Esophagus muscularis mucosa (tissue), 4 donors: ENCODE data around the gene PROX2.

Experiments
- EP300 ChIP-seq: sonication (generic); formaldehyde crosslinking; IDR thresholded peaks from one replicate; pipeline ENCODE4 v1.6.1; 2017; ENCODE audit warnings: antibody characterized with exemption
- POLR2AphosphoS5 ChIP-seq, 2 donors: sonication (generic); formaldehyde crosslinking; IDR thresholded peaks; one replicate each; pipeline ENCODE4 v1.6.1; 2017; ENCODE audit warnings: antibody characterized with exemption in 2 of 2
- TF ChIP-seq, protein P1 (sequence below), 3 experiments: fragments of 200-600 bp in 2 of 3; fragments of 450-650 bp in 1 of 3; sonication (generic) in 2 of 3; IDR thresholded peaks; one replicate each; pipeline ENCODE4 v1.5.1; 2017 to 2019; ENCODE audit warnings: antibody characterized with exemption in 3 of 3, mild to moderate bottlenecking in 2 of 3, moderate library complexity in 1 of 3

DNA sequence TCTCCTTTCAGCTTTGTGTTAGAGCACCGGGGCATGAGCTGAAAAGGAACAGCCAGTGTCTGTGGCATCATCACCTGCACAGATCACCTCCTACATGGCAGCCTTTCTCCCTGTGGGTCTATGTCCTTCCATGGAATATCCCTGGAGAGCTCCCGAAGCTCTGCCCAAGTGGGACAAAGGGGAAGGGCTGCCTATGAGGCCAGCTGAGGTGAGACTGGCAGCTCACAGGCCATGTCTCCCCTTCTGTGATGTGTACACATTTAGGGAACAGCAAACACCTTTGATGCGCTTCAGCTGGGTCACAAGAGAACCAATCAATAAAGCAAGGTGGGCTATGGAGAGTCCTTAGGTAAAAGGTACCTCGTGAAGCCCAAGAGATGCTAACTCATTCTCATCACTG is 4.1 kb downstream of the PROX2 start:
- TF ChIP-seq, protein P1, sequence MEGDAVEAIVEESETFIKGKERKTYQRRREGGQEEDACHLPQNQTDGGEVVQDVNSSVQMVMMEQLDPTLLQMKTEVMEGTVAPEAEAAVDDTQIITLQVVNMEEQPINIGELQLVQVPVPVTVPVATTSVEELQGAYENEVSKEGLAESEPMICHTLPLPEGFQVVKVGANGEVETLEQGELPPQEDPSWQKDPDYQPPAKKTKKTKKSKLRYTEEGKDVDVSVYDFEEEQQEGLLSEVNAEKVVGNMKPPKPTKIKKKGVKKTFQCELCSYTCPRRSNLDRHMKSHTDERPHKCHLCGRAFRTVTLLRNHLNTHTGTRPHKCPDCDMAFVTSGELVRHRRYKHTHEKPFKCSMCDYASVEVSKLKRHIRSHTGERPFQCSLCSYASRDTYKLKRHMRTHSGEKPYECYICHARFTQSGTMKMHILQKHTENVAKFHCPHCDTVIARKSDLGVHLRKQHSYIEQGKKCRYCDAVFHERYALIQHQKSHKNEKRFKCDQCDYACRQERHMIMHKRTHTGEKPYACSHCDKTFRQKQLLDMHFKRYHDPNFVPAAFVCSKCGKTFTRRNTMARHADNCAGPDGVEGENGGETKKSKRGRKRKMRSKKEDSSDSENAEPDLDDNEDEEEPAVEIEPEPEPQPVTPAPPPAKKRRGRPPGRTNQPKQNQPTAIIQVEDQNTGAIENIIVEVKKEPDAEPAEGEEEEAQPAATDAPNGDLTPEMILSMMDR (IDR thresholded peaks at IDR 0.05) = no peak
- TF ChIP-seq POLR2AphosphoS5 (IDR thresholded peaks at IDR 0.05) (no peak), EP300 (no peak)
